Hypothalamus (tissue), 51 donors: ENCODE data around the gene NADK.

Experiments used
- DNase-seq, 51 donors: peaks; one replicate each; lab custom pipeline; 2025; lab: John Stamatoyannopoulos, UW

The NADK gene, protein sequence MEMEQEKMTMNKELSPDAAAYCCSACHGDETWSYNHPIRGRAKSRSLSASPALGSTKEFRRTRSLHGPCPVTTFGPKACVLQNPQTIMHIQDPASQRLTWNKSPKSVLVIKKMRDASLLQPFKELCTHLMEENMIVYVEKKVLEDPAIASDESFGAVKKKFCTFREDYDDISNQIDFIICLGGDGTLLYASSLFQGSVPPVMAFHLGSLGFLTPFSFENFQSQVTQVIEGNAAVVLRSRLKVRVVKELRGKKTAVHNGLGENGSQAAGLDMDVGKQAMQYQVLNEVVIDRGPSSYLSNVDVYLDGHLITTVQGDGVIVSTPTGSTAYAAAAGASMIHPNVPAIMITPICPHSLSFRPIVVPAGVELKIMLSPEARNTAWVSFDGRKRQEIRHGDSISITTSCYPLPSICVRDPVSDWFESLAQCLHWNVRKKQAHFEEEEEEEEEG

DNA sequence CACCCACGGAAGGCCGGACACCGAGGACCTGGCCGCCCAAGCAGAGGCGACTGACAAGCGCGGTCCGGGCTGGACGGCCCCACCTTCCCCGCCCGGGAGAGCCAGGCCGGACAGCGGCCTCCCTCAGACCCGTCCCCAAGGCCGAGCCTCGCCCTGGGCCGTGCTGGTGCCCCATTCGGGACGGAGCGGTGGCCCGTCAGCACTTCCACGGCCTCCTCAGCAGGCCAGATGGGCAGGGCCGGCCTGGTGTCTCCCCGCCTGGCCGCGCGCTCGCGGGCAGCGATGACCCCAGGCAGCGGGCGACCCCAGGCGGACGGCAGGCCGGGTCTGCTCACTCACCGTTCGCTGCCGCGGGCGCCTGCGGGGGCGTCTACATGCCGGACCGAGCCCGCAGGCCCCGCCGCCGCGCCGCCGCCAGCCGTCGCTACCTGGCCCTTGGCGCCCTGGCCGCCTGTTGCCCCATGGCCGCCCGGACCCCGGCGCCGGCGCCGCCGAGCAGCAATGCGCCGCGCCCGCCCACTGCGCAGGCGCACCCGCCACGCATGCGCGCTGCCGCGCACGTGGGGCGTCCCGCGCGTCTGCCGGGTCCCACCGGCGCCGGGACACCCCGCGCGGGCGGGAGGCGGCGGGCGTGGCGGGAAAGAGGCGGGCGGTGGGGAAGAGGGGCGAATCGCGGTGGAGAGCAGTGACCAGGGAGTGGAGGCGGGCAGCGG, at the start of gene NADK:
NADK (minus strand) TSS at position 521 of the 713 bp plus-strand sequence. CDS start 13,064 bp downstream, outside the sequence.
- peak in 40 of 51 donors; percentile 14 to 80 (median 48) for DNase-seq

DNA sequence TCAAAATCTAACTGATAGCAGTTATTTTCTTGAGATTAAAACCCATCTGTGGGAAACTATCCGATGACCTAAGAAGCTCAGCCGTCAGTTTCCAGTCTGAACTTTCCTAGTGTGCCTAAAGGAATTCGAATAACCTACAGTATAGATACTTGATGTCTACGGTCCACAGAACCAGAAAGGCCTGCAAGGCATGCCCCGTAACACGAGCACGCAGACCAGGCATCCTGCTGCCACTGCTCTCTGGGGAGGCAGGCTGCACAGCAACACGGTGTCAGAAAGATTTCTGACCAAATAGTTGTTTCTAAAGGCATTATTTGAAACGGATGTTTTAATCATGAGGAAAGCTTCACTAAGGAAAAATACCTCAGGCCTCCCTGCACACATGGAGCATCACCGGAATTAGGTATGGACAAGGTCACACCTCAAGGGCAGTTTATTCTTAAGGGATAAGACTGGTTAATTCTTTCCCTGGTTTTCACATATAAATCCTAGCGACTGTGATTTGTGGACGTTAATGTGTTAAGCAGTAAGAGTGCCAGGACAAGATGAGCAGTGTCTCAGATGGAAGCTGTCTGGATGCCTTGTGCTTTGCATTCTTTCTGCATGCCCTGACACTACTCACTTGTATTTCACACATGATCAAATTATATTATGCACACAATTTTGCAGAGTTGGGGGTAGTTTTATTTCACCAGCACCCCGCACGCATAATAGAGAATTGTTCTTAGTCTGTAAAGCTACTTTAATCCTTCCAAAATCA, 49.0 kb upstream of the NADK start:
- DNase-seq: peak in 2 of 51 donors; percentile 9 to 31

DNA sequence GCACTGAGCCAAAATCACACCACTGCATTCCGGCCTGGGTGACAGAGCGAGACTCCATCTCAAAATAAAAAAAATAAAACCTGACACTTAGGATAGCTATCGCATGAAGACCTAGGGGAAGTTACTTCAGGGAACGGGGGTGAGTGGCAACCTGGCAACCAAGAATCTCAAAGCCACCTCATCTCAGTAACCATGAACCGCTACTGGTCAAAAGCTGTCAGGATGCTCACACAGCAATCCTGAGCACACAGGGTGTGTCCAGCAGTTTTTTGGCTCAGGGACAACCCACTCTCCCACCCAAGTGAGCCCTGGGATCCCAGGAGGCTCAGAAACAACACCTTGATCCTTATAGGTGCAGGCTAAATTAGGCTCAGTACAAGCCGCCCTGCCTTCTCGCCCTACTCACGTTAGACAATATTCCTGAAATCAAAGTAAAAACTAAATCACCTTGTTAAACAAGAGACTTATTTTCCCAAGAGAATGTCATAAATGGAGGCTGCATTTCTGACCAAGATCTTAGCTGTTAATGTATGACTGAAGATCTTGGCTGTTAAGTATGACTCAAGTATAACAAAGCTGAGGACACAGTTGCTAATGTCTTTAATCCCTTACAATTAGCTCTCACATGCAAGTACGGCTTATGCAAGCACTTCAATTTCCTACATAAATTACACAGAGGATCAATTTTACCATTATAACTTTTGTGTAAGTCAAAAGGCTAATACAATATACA, 48.3 kb upstream of the NADK start:
- no peak for DNase-seq

DNA sequence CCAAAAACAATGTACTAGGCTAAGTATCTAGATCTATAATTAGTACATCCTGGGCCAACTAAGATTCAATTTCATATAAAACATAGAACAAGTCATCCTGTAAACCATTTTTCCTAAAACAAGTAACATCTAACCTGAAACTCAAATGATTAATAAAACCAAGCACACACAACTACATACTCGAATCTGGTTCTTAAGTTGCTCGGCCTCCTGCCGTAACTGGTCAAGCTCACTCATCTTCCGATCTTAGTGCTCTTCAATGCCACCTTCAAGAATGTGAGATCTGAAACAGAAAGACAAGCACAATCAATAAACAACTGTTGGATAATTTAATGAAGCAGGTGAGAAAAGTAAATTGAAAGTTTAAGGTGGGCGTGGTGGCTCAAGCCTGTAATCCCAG, 46.9 kb upstream of the NADK start:
- DNase-seq: no peak

DNA sequence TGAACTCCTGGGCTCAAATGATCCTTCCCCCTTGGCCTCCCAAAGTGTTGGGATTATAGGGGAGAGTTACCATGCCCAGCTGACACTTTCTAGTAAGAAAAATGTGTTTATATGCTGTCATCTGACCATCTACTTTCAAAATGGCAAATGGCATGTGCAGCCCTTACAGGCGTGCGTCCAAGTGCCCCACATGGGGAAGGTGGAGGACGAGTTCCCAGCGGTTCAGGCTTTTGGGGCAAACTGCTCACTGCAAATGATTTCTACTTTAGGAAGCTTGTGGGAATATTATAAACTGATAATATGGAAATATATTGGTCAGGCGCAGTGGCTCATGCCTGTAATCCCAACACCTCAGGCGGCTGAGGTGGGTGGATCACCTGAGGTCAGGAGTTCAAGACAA, 41.5 kb upstream of the NADK start:
- DNase-seq: no peak

DNA sequence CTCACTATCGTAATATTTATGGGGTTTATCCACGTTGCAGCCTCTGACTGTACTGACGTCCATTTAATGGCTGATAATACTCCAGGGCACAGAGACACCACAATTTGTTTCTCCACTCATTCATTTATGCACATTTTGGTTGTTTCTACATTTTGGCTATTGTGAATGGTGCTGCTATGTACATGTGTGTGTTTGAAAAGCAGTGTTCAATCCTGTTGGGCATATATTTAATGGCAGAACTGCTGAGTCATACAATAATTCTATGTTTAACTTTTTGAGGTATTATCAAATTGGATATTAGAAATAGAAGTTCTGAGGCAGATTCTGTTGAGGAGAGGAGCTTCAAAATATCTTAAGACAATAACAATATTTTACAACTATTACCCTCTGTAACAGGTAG, 39.0 kb upstream of the NADK start:
- no peak for DNase-seq

DNA sequence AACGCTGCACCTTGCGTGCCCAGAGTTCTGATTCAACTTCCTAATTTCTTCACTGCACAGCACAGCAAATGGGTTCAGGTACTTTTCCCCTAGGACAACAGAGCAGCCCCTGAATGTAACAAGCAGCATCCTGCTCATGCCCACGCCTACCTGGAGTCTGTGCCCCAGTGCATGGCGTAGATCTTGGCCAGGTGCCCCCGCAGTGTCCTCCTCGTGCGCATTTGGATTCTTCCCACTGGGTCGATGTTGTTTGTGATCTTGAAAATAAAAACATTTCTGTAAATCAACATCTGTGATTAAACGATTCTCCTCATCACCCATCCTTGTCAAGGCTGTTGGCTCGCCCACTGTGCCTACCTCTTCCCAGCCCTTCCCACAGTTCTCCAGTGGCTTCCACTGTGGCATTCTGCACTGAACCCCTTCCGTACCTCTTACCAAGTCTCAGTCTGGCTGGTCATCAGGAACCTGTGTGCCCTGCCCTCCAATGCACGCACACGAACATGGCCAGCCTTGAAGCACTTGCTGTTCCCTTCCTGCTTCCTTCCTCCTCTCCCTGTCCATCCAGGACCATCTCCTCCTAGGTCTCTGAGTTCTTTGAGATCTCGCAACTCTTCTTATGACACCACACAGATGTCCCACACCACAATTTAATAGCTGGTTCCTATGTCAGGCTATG, 37.5 kb upstream of the NADK start:
- DNase-seq: no peak

DNA sequence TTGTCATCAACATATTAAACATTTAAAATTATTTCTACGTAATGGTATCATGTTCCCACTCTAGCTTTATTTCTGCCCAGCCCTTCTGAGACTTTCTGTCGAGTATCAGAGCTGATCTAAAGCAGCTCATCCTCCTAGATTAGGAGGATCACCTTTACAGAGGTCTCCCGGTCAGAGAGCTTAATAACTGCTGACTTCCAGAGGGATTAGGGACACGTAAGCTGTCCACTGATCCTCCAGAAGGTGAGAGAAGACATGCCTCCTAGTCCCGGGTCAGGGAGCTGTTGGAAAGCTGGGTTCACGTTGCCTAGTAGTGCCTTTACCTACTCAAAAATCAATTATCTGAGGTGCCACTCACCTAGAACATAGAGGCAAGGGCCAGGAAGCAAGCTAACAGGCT, 31.2 kb upstream of the NADK start:
- no peak for DNase-seq

DNA sequence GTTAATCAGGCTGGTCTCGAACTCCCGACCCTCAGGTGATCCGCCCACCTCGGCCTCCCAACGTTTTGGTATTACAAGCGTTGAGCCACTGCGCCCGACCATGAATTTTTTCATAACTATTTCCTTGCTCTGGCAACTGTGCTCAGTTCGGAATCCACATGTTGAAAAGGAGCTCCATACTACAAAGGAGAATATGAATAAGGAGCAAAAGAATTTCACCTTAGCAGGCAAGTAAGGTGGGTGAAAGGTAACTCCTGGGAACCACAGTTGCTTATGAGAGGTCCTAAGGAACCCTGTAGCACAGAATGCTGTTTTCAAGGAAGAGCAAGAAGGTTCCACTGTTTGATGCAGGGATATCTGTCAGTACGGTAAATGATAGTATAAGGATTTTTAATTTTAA, 29.9 kb upstream of the NADK start:
- no peak for DNase-seq

DNA sequence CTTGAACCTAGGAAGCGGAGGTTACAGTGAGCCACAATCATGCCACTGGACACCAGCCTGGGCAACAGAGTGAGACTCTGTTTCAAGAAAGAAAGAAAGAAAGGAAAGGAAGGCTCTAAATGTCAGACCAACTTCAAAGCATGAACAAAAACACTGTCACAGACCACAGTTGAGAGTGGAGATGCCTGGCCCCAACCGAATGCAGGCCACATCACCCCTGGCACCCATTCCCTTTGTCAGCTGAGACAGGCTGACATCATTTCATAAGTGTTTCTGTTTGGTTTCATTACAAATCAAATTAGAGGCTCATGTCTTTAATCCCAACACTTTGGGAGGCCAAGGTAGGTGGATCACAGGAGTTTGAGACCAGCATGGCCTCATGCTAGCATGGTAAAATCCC, 28.6 kb upstream of the NADK start:
- peak in 9 of 51 donors; percentile 10 to 39 (median 21) for DNase-seq

DNA sequence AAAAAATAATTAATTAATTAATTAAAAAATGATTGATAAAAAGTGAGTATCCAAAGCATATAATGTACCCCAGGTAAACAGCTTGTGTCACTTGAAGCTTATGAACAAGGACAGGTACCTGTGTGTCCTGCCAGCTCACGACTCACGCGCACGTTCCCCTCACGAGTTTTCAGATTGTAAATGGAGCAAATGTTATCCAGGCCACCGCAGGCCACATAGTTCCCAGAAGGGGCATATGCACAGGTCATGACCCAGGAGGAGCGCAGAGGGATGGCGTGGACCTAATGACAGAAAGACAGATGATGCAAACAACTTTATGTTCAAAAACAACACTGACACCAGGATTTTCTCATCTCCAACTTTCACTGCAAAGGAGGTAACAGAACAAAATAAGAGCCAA, 26.0 kb upstream of the NADK start:
- DNase-seq: no peak

DNA sequence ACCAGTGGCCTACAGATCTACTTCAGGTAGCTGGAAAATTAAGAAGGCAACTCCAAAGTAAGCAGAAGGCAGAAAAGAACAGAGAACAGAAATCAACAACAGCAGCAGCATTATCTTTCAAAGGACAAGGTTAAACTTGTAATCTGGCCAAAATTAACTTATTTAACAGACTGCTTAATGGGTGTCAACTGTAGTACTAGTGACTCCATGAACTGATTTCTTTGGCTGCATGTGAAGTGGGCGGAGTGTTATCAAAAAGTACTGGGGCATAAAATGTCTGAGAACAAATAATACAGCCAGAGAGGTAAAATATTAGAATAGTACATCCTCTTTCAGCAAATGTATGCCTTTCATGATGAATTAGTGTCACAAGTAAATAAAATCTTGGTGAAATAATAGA, 24.6 kb upstream of the NADK start:
- no peak for DNase-seq

DNA sequence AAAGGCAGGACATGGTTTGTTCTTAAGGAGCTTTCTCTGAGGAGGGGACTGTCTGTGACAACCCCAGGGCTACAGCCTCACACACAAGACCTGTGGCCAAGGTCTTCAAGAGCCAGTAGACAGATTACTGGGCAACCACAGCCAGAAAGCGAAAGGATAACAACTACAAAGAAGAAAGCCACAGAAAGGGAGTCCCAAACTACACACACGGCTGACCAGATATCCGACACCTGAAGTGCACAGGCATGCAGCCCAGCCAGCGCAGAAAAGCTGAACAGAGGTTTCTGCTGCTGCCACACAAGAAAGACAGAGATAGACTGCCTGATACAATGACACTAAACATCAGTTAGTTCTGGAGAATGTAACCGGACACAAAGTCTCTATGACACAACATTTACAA, 21.4 kb upstream of the NADK start:
- no peak for DNase-seq

DNA sequence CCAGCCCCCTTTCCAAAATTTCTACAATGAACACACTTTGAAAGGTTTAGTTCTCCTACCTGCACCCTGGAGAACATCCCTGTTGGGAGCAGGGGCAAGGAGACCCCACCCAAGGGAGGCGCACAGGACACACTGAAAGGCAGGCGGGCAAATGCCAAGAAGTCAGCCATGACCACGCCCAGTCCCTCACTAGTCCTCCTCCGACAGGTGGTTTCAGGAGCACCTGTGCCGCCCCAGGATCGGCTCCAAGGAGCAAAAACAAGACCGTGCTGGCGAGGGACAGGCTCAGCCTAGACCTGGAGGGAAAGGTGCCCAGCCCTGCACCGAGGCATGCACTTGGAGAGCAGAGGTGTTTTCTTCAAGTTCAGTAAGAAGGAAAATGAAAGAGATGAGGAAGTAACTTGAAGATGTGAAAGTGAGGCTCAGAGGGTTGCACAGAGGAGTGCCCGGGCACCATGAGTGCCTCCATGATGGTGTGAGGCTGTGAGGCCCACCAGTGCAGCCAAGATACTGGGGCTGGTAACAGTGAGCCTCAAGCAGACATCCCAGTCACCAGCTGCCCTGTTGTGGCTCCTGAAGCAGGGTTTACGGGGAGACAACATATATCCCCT, 19.6 kb upstream of the NADK start:
- DNase-seq: no peak

DNA sequence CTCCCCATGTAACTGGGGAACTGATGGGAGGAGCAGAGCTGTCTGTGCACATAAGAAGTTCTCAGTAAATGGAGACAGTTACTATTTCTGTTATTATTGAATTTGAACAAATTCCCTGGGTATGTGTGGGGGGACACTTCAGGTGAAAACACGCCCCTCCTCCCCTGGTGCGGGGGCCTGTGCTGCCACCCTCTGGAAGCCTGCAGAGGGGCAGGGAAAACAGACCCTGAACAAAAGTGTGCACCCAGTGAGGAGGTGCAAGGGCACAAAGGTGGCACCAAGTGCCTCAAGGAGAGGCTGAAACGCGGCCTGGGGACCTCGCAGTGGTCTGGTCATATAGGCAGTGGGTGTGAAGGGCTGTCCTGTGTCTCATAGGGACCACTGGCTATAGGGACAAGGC, 18.2 kb upstream of the NADK start:
- DNase-seq: no peak

DNA sequence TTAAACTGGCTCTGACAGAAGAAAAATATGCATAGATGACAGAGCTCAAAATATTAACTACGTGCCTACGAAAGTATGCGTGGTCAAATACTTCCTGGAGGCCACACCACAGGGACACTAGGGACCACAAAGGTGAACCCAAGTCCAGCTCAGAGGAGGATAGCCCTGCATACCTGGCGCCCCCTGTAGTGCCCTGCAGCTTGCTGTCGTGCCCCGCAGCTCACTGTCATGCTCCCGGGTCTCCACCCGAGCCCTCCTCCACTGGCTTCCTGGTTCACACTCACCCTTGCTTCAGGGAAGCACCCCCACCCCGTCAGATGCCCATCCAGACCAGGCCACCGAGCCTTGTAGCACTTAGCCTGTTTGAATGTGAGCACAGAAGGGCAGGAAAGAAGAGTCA, 16.7 kb upstream of the NADK start:
- DNase-seq: no peak

DNA sequence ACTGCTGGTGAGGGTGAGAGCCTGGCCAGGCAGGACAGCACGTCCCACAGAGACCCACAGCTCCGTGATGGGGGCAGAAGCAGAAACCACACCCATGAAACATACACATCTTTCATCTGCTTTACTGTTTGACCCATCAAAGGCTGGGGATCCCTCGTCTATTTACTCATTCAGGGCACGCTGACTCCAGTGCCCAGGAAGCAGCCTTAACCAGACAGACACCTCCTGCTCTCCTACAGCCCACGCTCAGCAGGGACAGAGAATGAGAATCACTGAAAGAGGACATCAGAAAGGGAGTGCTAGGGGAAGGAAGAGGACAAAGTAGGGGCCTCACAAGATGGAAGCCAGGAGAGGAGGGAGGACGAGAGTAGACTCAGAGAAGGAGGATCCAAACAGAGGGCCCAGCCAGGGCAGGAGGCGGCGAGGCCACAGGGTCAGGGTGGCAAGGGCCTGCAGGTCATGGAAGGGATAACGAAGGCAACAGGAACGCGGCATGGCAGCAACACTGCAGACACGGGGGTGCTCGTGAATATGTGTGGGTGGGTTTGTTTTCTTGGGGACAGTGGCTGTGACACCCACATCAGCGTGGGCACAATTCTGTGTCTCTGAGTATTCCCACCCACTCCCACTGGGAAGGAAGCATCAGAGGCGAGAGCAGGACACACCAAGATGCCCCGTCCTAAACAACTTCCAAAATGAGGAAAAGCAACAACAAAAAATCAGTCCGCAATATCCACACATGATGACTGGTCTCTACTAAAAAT, 15.4 kb upstream of the NADK start:
- no peak for DNase-seq

DNA sequence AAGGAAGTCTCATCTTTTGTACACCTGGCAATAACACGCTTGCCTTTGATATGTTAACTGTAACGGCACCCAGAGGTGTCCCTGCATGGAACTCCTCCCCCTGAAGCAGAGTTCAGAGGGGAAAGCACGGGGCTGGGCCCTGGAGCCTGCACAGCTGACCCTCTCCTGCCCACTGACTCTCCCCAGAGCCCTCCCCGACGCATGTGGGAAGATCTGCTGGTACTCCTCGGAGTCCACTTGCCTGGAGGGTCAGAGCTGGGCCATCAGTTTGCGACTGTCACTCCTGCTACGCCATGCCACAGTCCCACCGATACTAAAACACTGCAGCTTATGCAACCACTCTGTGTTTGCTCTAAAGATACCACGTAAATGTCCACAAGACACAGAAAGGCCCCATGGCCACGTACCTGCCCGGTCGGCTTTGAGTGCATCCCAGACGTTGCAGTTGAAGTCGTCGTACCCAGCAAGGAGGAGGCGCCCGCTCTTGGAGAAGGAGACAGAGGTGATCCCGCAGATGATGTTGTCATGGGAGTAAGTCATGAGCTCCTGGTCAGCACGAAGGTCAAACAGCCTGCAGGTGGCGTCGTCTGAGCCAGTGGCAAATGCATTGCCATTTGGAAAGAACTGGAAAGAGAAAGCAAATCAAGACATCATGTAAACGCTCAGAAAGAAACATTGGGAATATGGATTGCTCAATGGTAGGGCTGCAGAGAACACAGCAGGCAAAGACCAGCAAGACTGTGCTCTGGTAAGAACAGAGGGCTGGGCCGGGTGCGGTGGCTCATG, 10.6 kb upstream of the NADK start:
- DNase-seq: peak in 3 of 51 donors; percentile 7 to 34 (median 14)
